GM12878 (cell line): Measurements from ENCODE around the gene SERPINF2. TPM values are rescaled to one million over a fixed set of nuclear protein-coding genes. Genes with fewer than 3 reads are reported as not detected.

Experiments used
- ATAC-seq: fragments of 200-7000 bp; cut with Tn5 transposase; 3 replicates; pipeline ENCODE4 v1.9.1; 2020; ENCODE audit warnings: mild to moderate bottlenecking, moderate library complexity
- BruUV-seq: library from RNA; stranded (reverse); fragments of 400-500 nt; replicated peaks from 2 replicates; lab custom pipeline; 2021; lab: Mats Ljungman, UMichigan
- CTCF ChIA-PET: fragments of 300-600 bp; sonication (Branson Sonifier 250); formaldehyde crosslinking; extraction: SDS; loops from one replicate; lab custom pipeline; 2021; ENCODE audit warnings: inconsistent platforms; lab: Yijun Ruan, JAX
- POLR2A ChIA-PET: fragments of 350-600 bp; formaldehyde crosslinking; extraction: SDS; loops from one replicate; lab custom pipeline; 2021; ENCODE audit warnings: inconsistent platforms; lab: Charles Lee
- RAD21 ChIA-PET: fragments of 300-600 bp; sonication (Branson Sonifier 250); formaldehyde crosslinking; loops from one replicate; lab custom pipeline; 2023; ENCODE audit warnings: antibody characterized with exemption; ENCODE audit not compliant: unreplicated experiment; lab: Charles Lee
- SMC1A ChIA-PET: fragments of 300-600 bp; sonication (Branson Sonifier 250); formaldehyde crosslinking; loops from one replicate; lab custom pipeline; 2023; ENCODE audit not compliant: unreplicated experiment, uncharacterized antibody; lab: Charles Lee
- DNase-seq: peaks from one replicate; pipeline ENCODE4 v3.0.0-alpha.2; 2011; ENCODE audit warnings: low read depth, low spot score
- FAIRE-seq: peaks from 3 replicates; lab custom pipeline; 2011; peaks lifted over from hg19 to GRCh38; lab: Jason Lieb, UNC
- H2AFZ ChIP-seq: 2 replicates; pipeline ENCODE4 v1.6.0; 2011; ENCODE audit warnings: low read depth, low read length, control low read depth; ENCODE audit not compliant: control insufficient read depth
- H3K27ac ChIP-seq: 2 replicates; pipeline ENCODE4 v1.5.1; 2011; ENCODE audit warnings: control low read depth; ENCODE audit not compliant: control insufficient read depth, insufficient read depth
- H3K27me3 ChIP-seq, 2 experiments: replicated peaks in 1 of 2; 2 replicates each; pipeline versions ENCODE4 v1.6.0 to v1.6.1; 2011; ENCODE audit warnings: low read length in 1 of 2; ENCODE audit not compliant: control insufficient read depth in 2 of 2, insufficient read depth in 2 of 2
- H3K36me3 ChIP-seq, 2 experiments: 2 replicates each; pipeline ENCODE4 v1.5.1; 2011; ENCODE audit warnings: low read length in 1 of 2; ENCODE audit not compliant: control insufficient read depth in 2 of 2, insufficient read depth in 2 of 2
- H3K4me1 ChIP-seq: 2 replicates; pipeline ENCODE4 v1.6.1; 2011; ENCODE audit warnings: mild to moderate bottlenecking, low read length, moderate library complexity, mixed read lengths; ENCODE audit not compliant: control insufficient read depth, insufficient read depth
- H3K4me2 ChIP-seq: 2 replicates; pipeline ENCODE4 v1.6.0; 2011; ENCODE audit warnings: control low read depth; ENCODE audit not compliant: control insufficient read depth, insufficient read depth
- H3K4me3 ChIP-seq: fragments of 200-600 bp; sonication (generic); 2 replicates; pipeline ENCODE4 v1.5.1; 2016
- H3K79me2 ChIP-seq: 2 replicates; pipeline ENCODE4 v1.6.0; 2011; ENCODE audit warnings: low read length; ENCODE audit not compliant: control insufficient read depth, insufficient read depth
- H3K9ac ChIP-seq: 2 replicates; pipeline ENCODE4 v1.8.0; 2011; ENCODE audit warnings: low read length, control low read depth, mixed read lengths; ENCODE audit not compliant: control insufficient read depth, insufficient read depth
- H3K9me3 ChIP-seq: replicated peaks from 3 replicates; pipeline ENCODE4 v1.5.1; 2011; ENCODE audit warnings: mild to moderate bottlenecking, low read length; ENCODE audit not compliant: control insufficient read depth, insufficient read depth
- H4K20me1 ChIP-seq: 2 replicates; pipeline ENCODE4 v1.6.0; 2011; ENCODE audit not compliant: control insufficient read depth, insufficient read depth
- BRCA1 ChIP-seq: IDR thresholded peaks from 2 replicates; pipeline ENCODE4 v1.6.1; 2011; ENCODE audit warnings: low read depth, low read length, improper control_type of control experiment
- CHD2 ChIP-seq: IDR thresholded peaks from 2 replicates; pipeline ENCODE4 v1.6.1; 2011; ENCODE audit warnings: low read depth, low read length, improper control_type of control experiment, borderline replicate concordance
- EED ChIP-seq: sonication (generic); IDR thresholded peaks from 2 replicates; pipeline ENCODE4 v1.6.1; 2016; ENCODE audit warnings: antibody characterized with exemption, low read depth
- ESRRA ChIP-seq: IDR thresholded peaks from 2 replicates; pipeline ENCODE4 v1.6.1; 2012; ENCODE audit warnings: mild to moderate bottlenecking, low read length, improper control_type of control experiment
- FOXK2 ChIP-seq: fragments of 450-650 bp; IDR thresholded peaks from 2 replicates; pipeline ENCODE4 v1.6.1; 2017; ENCODE audit warnings: mild to moderate bottlenecking, moderate library complexity
- IRF3 ChIP-seq: fragments of 450-650 bp; IDR thresholded peaks from 2 replicates; pipeline ENCODE4 v1.6.1; 2014; ENCODE audit warnings: mild to moderate bottlenecking
- MYC ChIP-seq: IDR thresholded peaks from 2 replicates; pipeline ENCODE4 v1.6.1; 2011; ENCODE audit warnings: mild to moderate bottlenecking, low read length, moderate library complexity, inconsistent platforms; ENCODE audit not compliant: insufficient read depth, insufficient replicate concordance, insufficient read length, severe bottlenecking
- NR2F1 ChIP-seq: fragments of 450-650 bp; conservative IDR thresholded peaks from 2 replicates; pipeline ENCODE4 v1.6.1; 2017; ENCODE audit warnings: mild to moderate bottlenecking
- POLR2A ChIP-seq: IDR thresholded peaks from 2 replicates; pipeline ENCODE4 v1.6.1; 2011; ENCODE audit warnings: low read depth, mild to moderate bottlenecking, low read length
- POLR2AphosphoS5 ChIP-seq: IDR thresholded peaks from 2 replicates; pipeline ENCODE4 v1.6.1; 2011; ENCODE audit warnings: mild to moderate bottlenecking, low read length, inconsistent platforms
- SP1 ChIP-seq: IDR thresholded peaks from one replicate; pipeline ENCODE4 v1.6.1; 2011; ENCODE audit warnings: low read depth, low read length
- TBL1XR1 ChIP-seq: IDR thresholded peaks from 2 replicates; pipeline ENCODE4 v1.6.1; 2012; ENCODE audit warnings: low read depth, low read length, improper control_type of control experiment
- ZBED1 ChIP-seq: IDR thresholded peaks from 2 replicates; pipeline ENCODE4 v1.6.1; 2016; ENCODE audit warnings: borderline replicate concordance
- WGBS: methylation state at CpG from one replicate; pipeline ENCODE4 v1.1.6; 2016; ENCODE audit warnings: low lambda C conversion rate; ENCODE audit not compliant: insufficient replicate concordance, insufficient coverage; ENCODE audit errors: missing lambda C conversion rate; 5-methylcytosine and 5-hydroxymethylcytosine counted together
- in situ Hi-C: fragments of 300-500 bp; cut with MboI; formaldehyde crosslinking; loops from 9 replicates; pipeline ENCODE4 v1.14.3; 2018; ENCODE audit warnings: mixed read lengths
- intact Hi-C: fragments of 100-400 bp; cut with micrococcal nuclease; formaldehyde crosslinking; loops from one replicate; pipeline ENCODE4 v1.14.2; 2022; ENCODE audit not compliant: unreplicated experiment
- polyA plus RNA-seq, 11 experiments: library from polyadenylated mRNA; depleted of rRNA in 4 of 11; unstranded in 6 of 11; stranded (reverse) in 5 of 11; fragments of >200 nt; fragmentation: Nextera tagmentation in 4 of 11; fragmentation: Illumina TruSeq in 1 of 11; extraction: Ambion mirVana in 4 of 11; extraction: Trizol in 1 of 11; gene quantifications; 1 replicate in 1 of 11; 2 replicates in 10 of 11; pipeline versions ENCODE4 v1.2.1 to v1.2.3, GENCODE V29; 2011 to 2016; ENCODE audit warnings: inconsistent platforms in 2 of 11, missing spikeins in 2 of 11, low read depth in 1 of 11
- total RNA-seq, 4 experiments: library from RNA; depleted of rRNA in 3 of 4; stranded (reverse); fragments of >200 nt in 3 of 4; fragmentation: Illumina TruSeq in 1 of 4; extraction: Trizol in 1 of 4; gene quantifications; 2 replicates each; pipeline versions ENCODE4 v1.2.1 to v1.2.3, GENCODE V29; 2013 to 2021

Gene SERPINF2
- total and polyA plus RNA-seq, 10 of the 15 experiments (the other 5 are each of a cell fraction or from before 2014, with no cell fraction given), result 0.04 to 0.21 (median 0.12) TPM; not detected in 6

GRCh38 chr17:1800240-1800639 is 57.6 kb downstream of the SERPINF2 start:
- 98% methylated on average over 7 of the region's 7 CpGs for WGBS
- no peaks in the 10 kb centered on the region for H3K4me1 ChIP-seq
- no peak overlapping the region for H3K9ac ChIP-seq
- ChIA-PET CTCF (interaction anchor here (1.7 kb wide), 1 partner anchor 65 kb away, joined by 5 read pairs; no protein-coding TSS in a partner anchor), SMC1A (interaction anchor here (0.8 kb wide), 1 partner anchor 9 kb away, joined by 3 read pairs; no protein-coding TSS in a partner anchor), POLR2A (no interaction called here), RAD21 (interaction anchor here (1.2 kb wide), 1 partner anchor 22 kb away, joined by 3 read pairs; no protein-coding TSS in a partner anchor)
- in situ Hi-C loops, result no loop called here
- intact Hi-C loops, result no loop called here
- TF ChIP-seq TBL1XR1, result no peak
- TF ChIP-seq ESRRA, result no peak
- no peak for TF ChIP-seq IRF3
- no peak for TF ChIP-seq FOXK2
- TF ChIP-seq SP1, result no peak
- no peak for TF ChIP-seq POLR2A
- no peak for TF ChIP-seq MYC
- no peak for TF ChIP-seq POLR2AphosphoS5
- no peak for TF ChIP-seq CHD2
- TF ChIP-seq NR2F1, result no peak
- TF ChIP-seq BRCA1, result no peak
- TF ChIP-seq ZBED1, result no peak
- TF ChIP-seq EED, result no peak
- BruUV-seq, result no TSS peak
- H3K36me3 ChIP-seq, result peaks cover 7 to 24% of the 10 kb centered on the region in 2 experiments
- no peak overlapping the region for H2AFZ ChIP-seq
- H3K79me2 ChIP-seq, result no peaks in the 10 kb centered on the region
- H3K27me3 ChIP-seq, result no peaks in the 10 kb centered on the region
- no peaks in the 10 kb centered on the region for H4K20me1 ChIP-seq
- FAIRE-seq (no peak), DNase-seq (no peak), ATAC-seq (no peak)
- no peak overlapping the region for H3K4me2 ChIP-seq
- no peak overlapping the region for H3K4me3 ChIP-seq
- H3K27ac ChIP-seq, result no peak overlapping the region
- no peaks in the 10 kb centered on the region for H3K9me3 ChIP-seq
